HL-60 (cell line): ENCODE results near the gene SHROOM3.

ENCODE experiments used
- CTCF ChIP-seq: IDR thresholded peaks from one replicate; pipeline ENCODE4 v1.5.1; 2011; ENCODE audit warnings: low read length, control low read depth, inconsistent platforms; ENCODE audit not compliant: insufficient read depth
- GABPA ChIP-seq: IDR thresholded peaks from 2 replicates; pipeline ENCODE4 v1.6.1; 2012; ENCODE audit warnings: low read depth
- POLR2AphosphoS5 ChIP-seq: IDR thresholded peaks from 2 replicates; pipeline ENCODE4 v1.6.1; 2012; ENCODE audit warnings: low read depth
- SPI1 ChIP-seq: IDR thresholded peaks from 2 replicates; pipeline ENCODE4 v1.6.1; 2012; ENCODE audit warnings: low read depth, mild to moderate bottlenecking, borderline replicate concordance

- TF ChIP-seq POLR2AphosphoS5 (no peak), CTCF (no peak), GABPA (no peak), SPI1 (no peak)
Measured at GRCh38 chr4:76607846-76608245, 172.8 kb downstream of the SHROOM3 start.
